ENCODE data around the gene S100A3.

GRCh38 chr1:153505576-153505975 is 43.5 kb downstream of the S100A3 start:
- TF ChIP-seq CTCF (IDR thresholded peaks at IDR 0.05) (no peak), POLR2A (IDR thresholded peaks at IDR 0.05) (no peak)
